Thyroid gland (tissue), 4 donors: ENCODE measurements around the gene LSAMP. TPM values are rescaled to one million over a fixed set of nuclear protein-coding genes. Genes with fewer than 3 reads are reported as not detected.

ENCODE experiments used
- DNase-seq, 2 donors: peaks; one replicate each; pipeline ENCODE4 v3.0.0-alpha.2; 2019
- H3K27ac ChIP-seq, 3 donors: fragments of 200-600 bp; sonication (generic); 1 replicate in 2 of 3; 2 replicates in 1 of 3; pipeline ENCODE4 v1.5.1; 2016 to 2019; ENCODE audit warnings: mild to moderate bottlenecking in 1 of 3, moderate library complexity in 1 of 3
- H3K27me3 ChIP-seq: fragments of 200-600 bp; sonication (generic); one replicate; pipeline ENCODE4 v1.5.1; 2019
- H3K36me3 ChIP-seq, 2 donors: fragments of 200-600 bp; sonication (generic); one replicate each; pipeline ENCODE4 v1.5.1; 2016 to 2019
- H3K4me1 ChIP-seq, 2 donors: fragments of 200-600 bp; sonication (generic); one replicate each; pipeline ENCODE4 v1.5.1; 2017 to 2019
- H3K4me3 ChIP-seq, 3 donors: fragments of 200-600 bp; sonication (generic); replicated peaks in 1 of 3; 1 replicate in 2 of 3; 2 replicates in 1 of 3; pipeline ENCODE4 v1.5.1; 2016; ENCODE audit warnings: mild to moderate bottlenecking in 1 of 3
- H3K9me3 ChIP-seq: fragments of 200-600 bp; sonication (generic); one replicate; pipeline ENCODE4 v1.5.1; 2017
- CTCF ChIP-seq, 6 experiments: fragments of 200-600 bp in 3 of 6; fragments of 450-650 bp in 3 of 6; sonication (generic) in 3 of 6; IDR thresholded peaks; one replicate each; pipeline ENCODE4 v1.5.1; 2016 to 2019; ENCODE audit warnings: antibody characterized with exemption in 6 of 6, mild to moderate bottlenecking in 2 of 6, inconsistent platforms in 1 of 6, moderate library complexity in 1 of 6
- POLR2A ChIP-seq, 2 donors: fragments of 450-650 bp; IDR thresholded peaks; one replicate each; pipeline ENCODE4 v1.6.1; 2017; ENCODE audit warnings: antibody characterized with exemption in 2 of 2, mild to moderate bottlenecking in 2 of 2, moderate library complexity in 1 of 2
- WGBS, 2 donors: methylation state at CpG; one replicate each; pipeline ENCODE4 v1.1.5; 2017; 5-methylcytosine and 5-hydroxymethylcytosine counted together
- intact Hi-C: fragments of 100-400 bp; cut with DNase I; formaldehyde crosslinking; loops from one replicate; pipeline ENCODE4 v1.15.1; 2023
- total RNA-seq, 4 donors: library from RNA; depleted of rRNA; stranded (reverse); fragments of >200 nt; gene quantifications; one replicate each; pipeline ENCODE4 v1.2.3, GENCODE V29; 2016

Gene LSAMP
- total RNA-seq, 4 donors from 2014 or later: 0.78 to 2.0 (median 1.8) TPM

GRCh38 chr3:115830764-115831395, 614.4 kb downstream of the LSAMP start:
- WGBS, 2 donors: 56 to 68% methylated on average over 6 of the region's 6 CpGs
- TF ChIP-seq POLR2A (IDR thresholded peaks at IDR 0.05) (no peak), CTCF (IDR thresholded peaks at IDR 0.05) (no peak)
- Histone ChIP-seq H3K4me1 (peaks cover 0 to 3% of the 10 kb centered on the region in 2 donors), H3K4me3 (no peak overlapping the region), H3K36me3 (no peaks in the 10 kb centered on the region), H3K9me3 (no peaks in the 10 kb centered on the region), H3K27ac (no peak overlapping the region), H3K27me3 (no peaks in the 10 kb centered on the region)
- intact Hi-C loops: no loop called here
- no peak for DNase-seq

- Histone ChIP-seq H3K27me3 (no peaks in the 10 kb centered on the region), H3K4me1 (peaks cover 0 to 3% of the 10 kb centered on the region in 2 donors), H3K4me3 (no peak overlapping the region), H3K36me3 (no peaks in the 10 kb centered on the region), H3K9me3 (no peaks in the 10 kb centered on the region), H3K27ac (no peak overlapping the region)
- TF ChIP-seq CTCF (IDR thresholded peaks at IDR 0.05) (no peak), POLR2A (IDR thresholded peaks at IDR 0.05) (no peak)
- WGBS, 2 donors: 13 to 15% methylated on average over 3 of the region's 3 CpGs
- intact Hi-C loops: no loop called here
- peak; percentile 8 to 13 for DNase-seq
Measured at GRCh38 chr3:115828401-115828800, 616.9 kb downstream of the LSAMP start.

- intact Hi-C loops: no loop called here
- no peak overlapping the region for H3K27ac ChIP-seq
- WGBS, 2 donors: 79 to 84% methylated on average over 2 of the region's 2 CpGs
- TF ChIP-seq CTCF (IDR thresholded peaks at IDR 0.05) (no peak), POLR2A (IDR thresholded peaks at IDR 0.05) (no peak)
- H3K4me1 ChIP-seq: peaks cover 0 to 3% of the 10 kb centered on the region in 2 donors
- DNase-seq: no peak
- no peaks in the 10 kb centered on the region for H3K27me3 ChIP-seq
- no peaks in the 10 kb centered on the region for H3K9me3 ChIP-seq
- H3K4me3 ChIP-seq: no peak overlapping the region
- H3K36me3 ChIP-seq: no peaks in the 10 kb centered on the region
Measured at GRCh38 chr3:115827495-115827894, 617.8 kb downstream of the LSAMP start.

GRCh38 chr3:115825046-115825445, 620.2 kb downstream of the LSAMP start:
- no peaks in the 10 kb centered on the region for H3K4me1 ChIP-seq
- TF ChIP-seq POLR2A (IDR thresholded peaks at IDR 0.05) (no peak), CTCF (IDR thresholded peaks at IDR 0.05) (no peak)
- no peaks in the 10 kb centered on the region for H3K36me3 ChIP-seq
- H3K27ac ChIP-seq: no peak overlapping the region
- H3K27me3 ChIP-seq: no peaks in the 10 kb centered on the region
- intact Hi-C loops: no loop called here
- 78 to 87% methylated on average over 2 of the region's 2 CpGs for whole genome bisulfite sequencing, 2 donors
- no peaks in the 10 kb centered on the region for H3K9me3 ChIP-seq
- no peak for DNase-seq
- H3K4me3 ChIP-seq: no peak overlapping the region

GRCh38 chr3:115823083-115823482, 622.2 kb downstream of the LSAMP start:
- H3K36me3 ChIP-seq: no peaks in the 10 kb centered on the region
- no peak overlapping the region for H3K27ac ChIP-seq
- no peak overlapping the region for H3K4me3 ChIP-seq
- DNase-seq: no peak
- no peaks in the 10 kb centered on the region for H3K27me3 ChIP-seq
- 95% methylated on average over 2 of the region's 2 CpGs for WGBS, 2 donors
- TF ChIP-seq POLR2A (IDR thresholded peaks at IDR 0.05) (no peak), CTCF (IDR thresholded peaks at IDR 0.05) (no peak)
- no peaks in the 10 kb centered on the region for H3K4me1 ChIP-seq
- H3K9me3 ChIP-seq: no peaks in the 10 kb centered on the region
- intact Hi-C loops: no loop called here
